CD4-positive, alpha-beta T cell treated with Interleukin-6 for 4 hours (primary cell): ENCODE results near the gene RPTOR.

ENCODE experiments used
- DNase-seq: peaks from one replicate; pipeline ENCODE4 v3.0.0-alpha.2; 2020; ENCODE audit warnings: mixed read lengths

The RPTOR gene

DNA sequence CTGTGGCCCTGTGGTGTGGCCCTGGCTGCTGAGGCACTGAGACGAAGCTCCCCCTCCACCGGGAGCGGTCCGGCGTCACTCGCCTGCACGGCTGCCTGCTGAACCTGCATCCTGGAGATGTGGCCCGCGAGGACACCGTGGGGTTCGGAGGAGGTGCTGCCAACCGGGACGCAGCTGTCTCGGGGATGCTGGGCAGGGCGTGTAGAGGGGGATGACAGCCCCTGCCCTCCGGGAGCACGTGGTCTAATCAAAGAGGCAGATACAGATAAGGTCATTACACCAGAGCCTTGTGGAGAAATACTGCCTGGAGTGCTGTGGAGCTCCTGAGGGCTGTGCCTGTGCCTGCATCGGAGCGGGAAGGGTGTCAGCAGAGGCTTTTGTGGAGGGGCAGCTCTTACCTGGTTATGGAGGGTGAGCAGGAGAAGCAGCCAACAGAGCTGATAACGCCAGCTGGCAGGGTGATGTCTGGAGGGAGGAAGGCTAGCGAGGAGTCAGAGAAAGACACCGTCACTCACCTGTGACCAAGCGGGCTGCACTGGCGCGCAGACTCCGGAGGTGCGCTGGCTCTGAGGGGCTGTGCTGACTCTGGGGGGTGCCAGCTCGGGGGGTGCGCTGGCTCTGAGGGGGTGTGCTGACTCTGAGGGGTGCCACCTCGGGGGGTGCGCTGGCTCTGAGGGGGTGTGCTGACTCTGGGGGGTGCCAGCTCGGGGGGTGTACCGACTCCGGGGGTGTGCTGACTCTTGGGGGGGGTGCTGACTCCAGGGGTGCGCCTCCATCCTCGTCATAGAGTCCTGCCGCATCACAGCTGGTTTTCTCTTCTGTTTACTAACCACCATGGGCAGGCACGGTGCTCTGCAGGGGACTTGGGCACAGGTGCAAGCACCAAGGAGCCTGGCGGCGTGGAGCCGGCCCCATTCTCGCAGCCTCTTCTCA is 342.3 kb downstream of the RPTOR start:
- DNase-seq, result no peak

DNA sequence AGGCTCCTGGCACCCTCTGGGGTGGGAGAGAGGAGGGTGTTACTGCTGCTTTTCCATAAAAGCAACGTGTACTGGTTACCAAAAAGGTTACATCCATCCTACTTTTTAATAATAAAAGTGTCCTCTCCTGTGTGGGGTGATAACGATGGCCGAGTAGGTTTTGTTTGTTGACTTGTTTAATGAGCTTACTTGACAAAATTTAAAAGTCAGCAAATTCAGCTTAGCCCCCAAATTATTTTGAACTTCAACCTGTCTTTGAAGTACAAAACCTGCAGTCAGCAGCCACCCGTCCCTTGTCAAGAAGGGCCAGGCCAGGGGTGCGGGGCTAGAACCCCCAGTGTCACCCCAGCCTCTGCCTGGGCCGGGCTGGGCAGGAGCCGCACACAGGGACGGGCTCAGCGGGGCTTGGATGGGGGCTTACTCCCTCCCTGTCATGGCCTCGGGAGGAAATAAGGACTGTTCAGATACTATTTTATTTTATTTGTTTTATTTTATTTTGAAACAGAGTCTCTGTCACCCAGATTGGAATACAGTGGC is 343.1 kb downstream of the RPTOR start:
- no peak for DNase-seq

DNA sequence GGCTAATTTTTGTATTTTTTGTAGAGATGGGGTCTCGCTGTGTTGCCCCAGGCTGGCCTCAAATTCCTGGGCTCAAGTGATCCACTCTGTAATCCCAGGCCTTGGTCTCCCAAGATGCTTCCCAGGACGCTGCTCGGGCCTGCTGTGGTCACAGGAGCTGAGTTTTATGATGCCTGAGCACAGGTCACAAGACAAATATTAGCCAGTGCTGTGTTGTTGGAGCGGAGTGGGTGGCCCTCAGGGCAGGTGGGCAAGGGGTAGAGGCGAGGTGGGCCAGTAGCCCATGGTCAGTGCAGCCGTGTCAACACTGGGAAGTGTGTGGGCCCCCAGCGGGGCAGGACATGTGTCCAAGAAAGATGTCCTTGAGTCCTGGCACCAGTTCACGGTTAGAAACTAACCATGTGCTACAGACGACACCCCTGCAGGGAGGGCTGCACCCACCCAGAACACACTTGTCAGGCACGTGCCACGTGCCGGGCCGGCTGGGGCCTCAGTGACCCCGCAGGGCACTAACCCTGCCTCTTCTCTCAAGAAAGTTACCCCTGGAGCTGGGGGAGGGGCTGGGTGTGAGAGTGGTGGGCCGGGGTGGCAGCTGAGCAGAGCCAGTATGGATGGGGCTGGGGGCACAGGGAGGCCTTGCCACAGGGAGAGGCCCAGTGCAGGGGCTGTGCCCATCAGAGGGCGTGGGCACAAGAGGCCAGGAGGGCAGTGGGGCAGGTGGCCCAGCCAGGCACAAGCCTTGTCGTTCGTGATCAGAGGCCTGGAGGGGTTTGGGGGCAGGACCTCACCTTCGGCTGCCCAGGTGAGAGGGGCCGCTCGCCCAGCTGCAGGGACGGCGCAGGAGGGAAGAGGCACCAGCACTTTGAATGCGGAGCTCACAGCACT is 343.9 kb downstream of the RPTOR start:
- no peak for DNase-seq

DNA sequence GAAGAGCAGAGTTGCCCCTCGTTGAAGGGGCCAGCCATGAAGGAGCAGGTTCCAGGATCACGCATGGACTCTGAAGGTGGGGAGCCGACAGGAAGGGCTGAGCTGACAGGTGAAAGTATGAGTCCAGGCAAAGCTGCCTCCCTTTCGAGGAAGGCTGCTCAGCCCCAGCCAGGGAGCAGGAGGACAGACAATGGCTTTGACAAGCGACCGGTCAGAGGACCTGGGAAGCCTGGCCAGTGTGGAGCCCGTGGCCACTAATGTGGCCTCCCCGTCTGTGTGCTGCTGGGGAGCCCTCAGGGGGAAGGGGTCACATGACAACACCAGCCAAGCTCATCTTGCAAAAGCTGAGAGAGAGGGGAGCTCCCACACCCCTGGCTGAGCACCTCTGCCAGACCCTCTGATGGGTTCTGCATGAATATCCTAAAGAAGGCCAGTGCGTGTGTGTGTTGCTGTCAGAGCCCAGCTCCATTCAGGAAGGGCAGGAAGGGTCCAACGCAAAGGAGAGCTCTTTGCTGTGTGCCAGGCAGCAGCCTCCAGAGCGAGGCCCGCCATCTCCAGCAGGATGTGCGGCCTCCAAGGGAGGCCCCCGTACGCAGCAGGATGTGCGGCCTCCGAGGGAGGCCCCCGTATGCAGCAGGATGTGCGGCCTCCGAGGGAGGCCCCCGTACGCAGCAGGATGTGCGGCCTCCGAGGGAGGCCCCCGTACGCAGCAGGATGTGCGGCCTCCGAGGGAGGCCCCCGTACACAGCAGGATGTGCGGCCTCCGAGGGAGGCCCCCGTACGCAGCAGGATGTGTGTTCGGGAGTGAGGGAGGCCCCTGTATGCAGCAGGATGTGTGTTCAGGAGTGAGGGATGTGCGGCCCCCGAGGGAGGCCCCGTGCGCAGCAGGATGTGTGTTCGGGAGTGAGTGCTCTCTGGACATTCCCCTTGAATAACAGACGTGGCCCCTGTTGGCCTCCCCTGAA is 344.9 kb downstream of the RPTOR start:
- peak; percentile 29 for DNase-seq

DNA sequence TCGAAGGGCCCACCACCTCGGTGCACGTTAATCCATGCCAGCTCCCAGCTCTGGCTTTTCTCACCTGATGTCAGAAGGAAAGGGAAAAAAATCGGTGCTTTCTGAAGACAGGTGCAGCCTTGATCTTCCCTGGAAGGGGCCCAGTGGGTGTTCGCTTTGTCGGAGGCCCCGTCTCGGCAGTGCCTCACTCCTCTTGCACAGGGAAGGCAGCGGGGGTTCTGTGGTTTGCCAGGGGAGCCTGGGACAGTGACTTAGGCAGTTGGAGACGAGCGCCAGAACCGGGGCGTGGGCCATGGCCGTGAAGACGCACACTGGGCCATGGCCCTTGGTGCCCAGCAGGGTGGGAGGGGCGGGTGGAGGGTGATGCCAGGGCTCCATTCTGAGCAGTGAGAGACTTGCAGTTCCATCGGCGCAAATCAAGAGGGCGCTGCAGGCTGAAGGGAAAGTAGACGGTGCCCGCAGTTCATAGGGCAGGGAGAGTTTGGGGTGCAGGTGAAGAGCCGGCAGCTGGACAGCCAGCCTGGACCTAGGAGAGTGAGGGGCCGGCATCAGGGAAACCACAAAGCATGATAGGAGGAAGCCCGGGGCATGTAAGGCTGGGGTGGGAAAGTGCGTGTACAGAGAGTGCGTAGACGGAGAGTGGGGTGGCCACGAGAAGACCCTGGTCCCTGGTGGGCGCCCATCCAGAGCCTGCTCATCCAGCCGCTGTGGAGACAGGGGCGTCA is 345.7 kb downstream of the RPTOR start:
- no peak for DNase-seq

DNA sequence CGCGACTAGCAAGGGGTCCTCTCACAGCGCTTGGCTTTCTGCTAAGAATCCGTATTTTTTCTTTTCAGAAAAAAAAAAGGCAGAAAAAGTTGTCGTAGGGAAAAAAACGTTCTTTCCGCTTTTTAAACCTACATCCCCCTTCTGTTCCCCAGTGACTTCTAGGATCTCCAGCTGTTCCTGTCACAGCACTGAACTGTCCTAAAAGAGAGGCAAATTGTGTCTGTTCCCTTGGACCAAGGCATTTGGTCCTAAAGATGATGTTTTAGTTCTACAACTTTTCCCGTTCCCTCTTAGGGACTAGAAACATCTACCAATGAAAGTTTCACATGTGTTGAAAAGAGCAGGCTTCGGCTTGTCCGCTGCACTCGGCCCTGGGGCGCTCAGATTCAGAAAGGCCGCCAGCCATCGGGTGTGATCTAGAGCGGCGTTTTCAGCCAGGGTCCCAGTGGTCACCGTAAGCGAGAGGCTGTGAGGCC is 346.3 kb downstream of the RPTOR start:
- DNase-seq, result no peak

DNA sequence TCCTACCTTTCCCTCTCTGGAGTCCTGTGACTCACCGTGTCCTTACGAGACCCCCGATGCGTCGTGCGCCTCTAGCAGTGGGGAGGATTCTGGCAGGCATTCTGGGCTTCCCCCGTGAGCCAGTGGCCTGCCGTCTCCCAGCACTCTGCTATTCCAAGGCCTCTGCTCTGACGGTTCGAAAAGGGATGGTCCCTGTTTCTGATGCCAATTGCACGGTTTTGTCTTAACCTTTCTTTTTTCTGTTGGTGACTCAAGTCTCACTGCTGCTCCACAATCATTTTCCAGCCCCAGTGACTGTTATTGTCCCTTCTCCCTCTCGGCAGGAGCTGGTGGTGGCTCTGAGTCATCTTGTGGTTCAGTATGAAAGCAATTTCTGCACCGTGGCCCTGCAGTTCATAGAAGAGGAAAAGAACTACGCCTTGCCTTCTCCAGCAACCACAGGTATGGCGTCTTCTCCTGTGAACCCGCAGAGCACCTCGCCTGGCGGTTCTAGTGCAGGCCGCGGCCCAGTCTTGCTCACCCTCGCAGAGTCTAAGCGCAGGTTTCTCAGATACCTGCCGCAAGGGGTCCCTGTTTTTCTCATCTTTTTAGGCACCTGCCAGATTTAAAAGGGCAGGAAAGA is 346.9 kb downstream of the RPTOR start:
- peak; percentile 78 for DNase-seq

DNA sequence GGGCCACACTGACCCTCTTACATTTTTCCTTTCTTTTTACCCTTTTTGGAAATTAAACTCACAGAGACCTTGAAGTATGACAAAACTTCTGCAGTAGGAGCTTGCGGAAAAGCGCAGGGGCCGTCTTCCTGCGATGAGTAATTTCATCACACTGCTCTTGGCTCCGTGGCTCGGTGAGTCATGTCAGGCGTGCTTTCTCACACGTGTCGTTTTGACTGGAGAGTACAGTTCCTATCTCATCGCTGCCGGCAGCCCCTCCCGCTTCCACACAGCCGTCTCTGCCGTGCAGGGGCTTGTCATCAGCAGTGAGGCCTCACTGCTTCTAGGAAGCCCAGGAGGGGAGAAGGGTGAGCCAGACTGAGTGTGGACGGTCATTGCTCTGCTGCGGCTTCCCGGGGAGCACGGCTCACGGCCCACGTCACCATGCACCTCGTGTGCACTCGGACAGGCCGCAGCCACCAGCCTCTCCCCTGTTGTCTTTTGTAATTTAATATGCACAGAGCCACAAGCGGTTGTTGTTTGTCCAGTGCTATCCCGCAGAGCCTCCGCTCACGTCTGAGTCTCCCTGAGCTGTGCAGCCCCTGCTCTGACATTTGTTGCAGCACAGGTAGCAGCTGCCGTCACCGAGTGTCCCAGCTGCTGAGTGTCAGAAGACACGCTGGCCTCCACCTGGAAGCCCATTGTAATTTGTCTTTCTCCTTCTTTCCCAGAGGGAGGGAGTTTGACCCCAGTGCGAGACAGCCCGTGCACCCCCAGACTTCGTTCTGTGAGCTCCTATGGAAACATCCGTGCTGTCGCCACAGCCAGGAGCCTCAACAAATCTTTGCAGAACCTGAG is 347.6 kb downstream of the RPTOR start:
- DNase-seq, result peak; percentile 89

DNA sequence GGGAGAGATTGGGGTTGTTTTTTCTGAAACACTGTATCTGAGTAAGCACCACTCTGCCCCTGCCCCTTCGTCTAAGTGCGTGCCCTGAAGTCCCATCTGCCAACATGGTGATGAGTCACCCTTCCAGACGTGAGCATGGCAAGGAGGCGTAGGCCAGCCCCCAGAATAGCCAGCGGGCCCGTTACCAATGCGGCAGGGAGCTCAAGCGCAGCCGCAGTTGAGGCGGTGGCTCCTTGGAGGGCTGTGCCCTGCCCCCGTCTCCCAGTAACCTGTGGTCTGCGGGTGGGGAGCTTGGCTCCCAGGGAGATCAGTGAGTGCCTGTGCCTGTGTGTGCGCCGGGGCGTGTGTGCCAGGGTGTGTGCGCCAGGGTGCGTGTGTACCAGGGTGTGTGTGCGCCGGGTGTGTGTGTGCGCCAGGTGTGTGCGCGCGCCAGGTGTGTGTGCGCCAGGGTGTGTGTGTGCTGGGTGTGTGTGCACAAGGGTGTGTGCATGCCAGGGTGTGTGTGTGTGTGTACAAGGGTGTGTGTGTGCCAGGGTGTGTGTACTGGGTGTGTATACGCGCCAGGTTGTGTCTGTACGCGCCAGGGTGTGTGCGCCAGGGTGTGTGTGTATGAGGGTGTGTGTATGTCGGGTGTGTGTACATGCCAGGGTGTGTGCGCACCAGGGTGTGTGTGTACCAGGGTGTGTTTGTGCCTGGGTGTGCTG is 348.4 kb downstream of the RPTOR start:
- DNase-seq, result peak; percentile 63

DNA sequence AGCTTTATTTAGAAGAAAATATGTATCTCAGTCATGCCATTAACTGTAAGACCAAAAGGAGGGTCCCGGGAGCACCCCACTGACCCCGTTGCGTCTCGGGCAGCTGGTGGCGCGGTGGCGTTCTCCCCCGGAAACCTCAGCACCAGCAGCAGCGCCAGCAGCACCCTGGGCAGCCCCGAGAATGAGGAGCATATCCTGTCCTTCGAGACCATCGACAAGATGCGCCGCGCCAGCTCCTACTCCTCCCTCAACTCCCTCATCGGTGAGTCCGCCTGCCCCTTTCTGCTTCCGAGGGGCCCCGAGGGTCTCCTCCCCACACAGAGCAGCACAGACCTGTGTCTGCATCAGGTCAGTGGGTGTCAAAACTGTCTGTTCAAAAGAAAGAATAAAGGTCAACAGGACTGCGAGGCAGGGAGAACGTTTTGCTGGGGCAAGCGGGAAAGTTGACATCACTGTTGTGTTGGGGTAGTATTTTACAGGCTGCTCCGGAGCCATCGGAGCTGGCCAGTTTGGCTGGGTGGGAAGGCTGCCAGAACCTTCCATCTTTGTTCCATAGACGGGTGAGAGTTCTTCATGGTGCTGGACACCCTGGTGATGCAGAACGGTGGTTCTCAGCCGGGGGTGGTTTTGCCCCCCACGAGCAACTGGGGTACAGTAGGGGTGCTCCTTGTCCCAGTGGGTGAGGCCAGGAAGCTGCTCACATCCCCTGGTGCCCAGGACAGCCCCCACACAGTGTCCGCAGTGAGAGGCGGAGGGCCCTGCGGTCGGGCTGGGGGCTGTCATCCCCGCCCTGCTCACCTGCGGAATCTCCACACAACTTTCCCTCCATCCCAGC is 349.2 kb downstream of the RPTOR start:
- no peak for DNase-seq

DNA sequence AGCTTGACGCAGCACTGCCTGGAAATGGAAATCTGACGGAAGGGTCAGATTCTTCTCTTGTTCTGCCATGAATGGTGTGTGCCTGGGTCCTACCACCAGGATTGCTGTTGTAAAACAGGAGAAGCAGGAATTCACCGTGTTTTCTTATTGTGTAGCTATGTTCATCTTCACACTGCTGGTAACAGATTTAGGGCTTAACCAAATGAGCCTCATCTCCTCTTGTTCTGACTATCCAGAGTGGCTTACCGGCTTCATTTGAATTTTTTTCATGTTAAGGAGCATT is 349.7 kb downstream of the RPTOR start:
- DNase-seq, result no peak

DNA sequence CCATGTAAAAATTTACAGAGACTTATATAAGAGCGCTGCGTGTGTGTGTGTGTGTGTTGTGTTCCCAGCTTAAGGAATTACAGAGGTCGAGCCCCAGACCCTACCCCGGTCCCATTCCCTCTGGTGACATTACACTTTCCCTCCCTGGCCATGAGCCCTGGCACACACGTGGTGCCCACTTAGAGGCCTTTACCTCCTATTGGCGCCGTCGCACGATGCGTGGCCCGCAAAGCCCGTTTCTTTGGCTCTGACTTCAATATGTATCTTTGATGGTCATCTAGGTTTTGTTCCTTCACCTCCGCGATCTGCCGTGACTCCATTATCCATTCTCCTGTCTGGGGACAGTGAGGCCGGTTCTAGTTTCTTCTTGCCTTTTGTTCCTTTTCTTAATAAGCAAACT is 350.1 kb downstream of the RPTOR start:
- no peak for DNase-seq

DNA sequence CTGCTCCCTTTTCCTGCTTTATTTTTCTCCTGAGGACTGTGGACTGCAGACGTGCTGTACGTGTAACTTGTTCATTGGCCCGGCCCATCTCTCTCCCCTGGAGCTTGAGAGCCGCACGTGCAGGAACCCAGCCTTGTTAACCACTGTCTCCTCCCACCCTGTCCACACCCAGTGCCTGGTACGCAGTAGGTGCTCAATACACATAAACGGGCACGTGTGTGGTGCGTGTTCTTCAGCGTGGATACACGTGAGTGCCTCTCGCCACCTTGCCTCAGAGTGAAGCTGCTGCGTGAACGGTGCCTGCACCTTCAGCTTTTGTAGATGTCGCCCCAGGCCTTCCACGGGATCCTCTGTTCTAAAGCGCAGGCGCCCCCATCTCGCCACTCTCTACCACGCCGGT is 350.7 kb downstream of the RPTOR start:
- no peak for DNase-seq

DNA sequence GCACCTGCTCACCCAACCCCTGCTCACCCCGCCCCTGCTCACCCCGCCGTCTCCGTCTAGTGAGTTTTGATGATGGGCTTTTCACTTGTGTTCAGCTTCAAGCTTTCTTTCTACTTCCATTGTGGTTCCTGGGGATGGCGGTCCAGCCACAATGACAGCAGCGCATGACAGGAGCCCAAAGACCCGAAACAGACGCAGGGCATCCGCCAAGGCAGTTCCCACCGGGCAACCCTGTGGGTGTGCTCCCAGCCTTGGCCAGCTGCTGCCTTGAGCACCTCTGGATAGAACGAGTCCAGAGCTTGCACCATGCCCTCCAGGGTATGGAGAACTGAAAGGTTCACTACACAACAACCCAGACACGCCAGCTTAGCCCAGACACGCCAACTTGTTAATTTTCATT is 354.1 kb downstream of the RPTOR start:
- DNase-seq, result no peak

DNA sequence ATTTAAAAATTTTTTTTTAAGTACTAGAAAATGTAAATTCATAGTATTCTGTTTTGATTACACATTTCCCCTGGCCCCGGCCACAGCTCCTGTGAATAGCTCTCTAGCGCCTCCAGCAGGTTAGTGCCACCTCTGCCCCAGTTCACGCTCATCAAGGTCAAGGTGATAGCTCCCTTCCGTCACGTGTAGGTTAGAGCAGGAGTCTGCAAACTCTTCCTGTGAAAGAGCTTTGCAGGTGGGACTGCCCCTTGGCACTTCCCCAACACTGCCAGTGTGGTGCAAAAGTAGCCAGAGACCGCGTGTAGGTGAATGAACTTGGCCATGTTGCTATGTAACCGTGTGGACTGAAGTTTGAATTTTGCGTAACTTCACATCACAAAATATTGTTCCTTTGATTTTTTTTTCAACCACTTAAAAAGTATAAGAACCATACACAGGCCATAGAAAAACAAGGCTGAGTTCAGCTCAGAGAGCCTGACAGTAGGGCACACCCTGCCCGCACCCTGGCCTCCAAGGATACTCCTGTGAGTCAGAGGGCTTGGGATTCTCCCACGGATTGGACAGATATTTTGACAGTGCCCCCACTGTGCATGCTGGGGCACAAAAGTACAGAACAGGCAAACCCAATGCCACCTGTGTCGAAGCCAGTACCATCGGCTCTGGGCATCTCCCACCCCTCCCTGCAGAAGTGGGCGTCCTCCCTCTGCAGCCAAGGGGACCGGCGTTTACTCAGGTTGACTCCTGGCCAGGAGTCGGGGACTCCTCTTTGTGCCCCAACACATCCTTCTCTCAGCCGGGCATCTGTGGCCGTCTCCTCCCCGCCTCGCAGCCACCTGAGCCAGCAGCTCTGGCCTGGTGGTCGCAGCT is 355.0 kb downstream of the RPTOR start:
- peak; percentile 86 for DNase-seq

DNA sequence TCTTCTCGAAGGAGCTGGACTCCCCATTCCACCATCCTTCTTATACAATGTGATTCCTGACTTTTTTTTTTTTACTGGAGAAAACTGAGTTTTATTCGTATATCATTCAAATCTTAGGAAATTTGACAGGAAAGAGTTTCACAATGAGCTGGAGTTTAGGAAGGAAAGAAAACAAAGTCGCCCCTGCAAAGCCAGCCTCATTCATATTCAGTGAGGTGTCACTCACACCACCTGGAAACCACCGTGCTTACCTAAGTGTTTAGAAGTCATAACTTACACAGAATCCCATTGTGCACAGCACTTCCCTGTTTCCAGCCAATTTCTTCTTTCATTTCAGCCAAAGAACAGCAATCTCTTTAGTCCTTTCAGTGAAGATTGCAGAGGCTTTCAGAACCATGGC is 356.7 kb downstream of the RPTOR start:
- DNase-seq, result no peak

DNA sequence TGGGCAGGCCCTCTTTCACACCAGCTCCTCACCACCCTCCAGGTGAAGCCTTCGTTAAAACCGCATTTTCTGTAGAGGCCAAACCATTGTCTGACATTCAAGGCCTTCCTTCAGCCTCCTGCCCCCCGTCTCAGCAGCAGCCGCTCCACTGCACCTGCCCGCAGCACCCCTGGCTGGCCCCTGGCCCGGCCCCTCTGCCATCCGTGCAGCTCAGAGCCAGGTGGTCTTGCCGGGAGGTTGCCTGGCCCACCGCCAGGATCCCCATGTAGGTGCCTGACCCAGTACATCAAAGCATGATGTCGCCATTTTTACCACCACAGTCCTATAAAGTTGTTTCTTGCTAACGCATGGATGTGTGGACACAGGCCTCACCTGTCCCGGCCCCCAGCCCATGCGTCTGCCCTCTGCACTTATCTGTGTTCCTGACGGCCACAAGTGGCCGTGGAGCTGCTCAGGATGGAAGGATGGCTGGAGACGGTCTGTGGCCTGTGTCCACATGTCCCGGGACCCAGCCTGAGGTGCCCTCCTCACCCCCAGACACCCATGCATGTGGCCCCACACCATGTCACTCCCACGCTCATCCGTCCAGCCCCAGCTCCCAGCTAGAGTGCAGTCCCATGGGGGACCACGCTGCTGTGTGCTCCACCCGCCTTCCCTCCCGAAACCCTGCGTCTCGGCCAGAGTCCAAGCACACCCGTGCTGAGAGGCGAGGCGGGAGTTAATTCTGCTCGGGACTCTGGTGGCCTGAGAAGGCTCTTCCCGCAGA is 357.7 kb downstream of the RPTOR start:
- no peak for DNase-seq
